HFFc6 (cell line): Measurements from ENCODE around the gene OCRL. TPM values are rescaled to one million over a fixed set of nuclear protein-coding genes. Genes with fewer than 3 reads are reported as not detected.
"Not testable (repeated sequence)": the region's sequence is repeated elsewhere in the genome, so short reads cannot be mapped to it uniquely, and the experiment has no call there.

Experiments
- DNase-seq: peaks from one replicate; pipeline ENCODE4 v3.0.0-alpha.2; 2018
- H3K27ac Mint-ChIP-seq: 2 replicates; pipeline ENCODE4 v1.8.0; 2020; ENCODE audit warnings: mild to moderate bottlenecking, mixed read lengths
- H3K27me3 Mint-ChIP-seq: 2 replicates; pipeline ENCODE4 v1.8.0; 2021; ENCODE audit warnings: mild to moderate bottlenecking, moderate library complexity, mixed read lengths; ENCODE audit not compliant: insufficient read depth
- H3K36me3 Mint-ChIP-seq: 2 replicates; pipeline ENCODE4 v1.8.0; 2021; ENCODE audit warnings: low read depth, mixed read lengths
- H3K4me1 Mint-ChIP-seq: 2 replicates; pipeline ENCODE4 v1.8.0; 2020; ENCODE audit warnings: low read depth, mixed read lengths
- H3K4me3 Mint-ChIP-seq: 2 replicates; pipeline ENCODE4 v1.8.0; 2020; ENCODE audit warnings: mild to moderate bottlenecking, moderate library complexity, mixed read lengths
- H3K9me3 Mint-ChIP-seq: 2 replicates; pipeline ENCODE4 v1.8.0; 2020; ENCODE audit warnings: mild to moderate bottlenecking, mixed read lengths
- CTCF ChIP-seq: fragments of 200-600 bp; sonication (generic); IDR thresholded peaks from 2 replicates; pipeline ENCODE4 v1.5.0; 2021; ENCODE audit warnings: antibody characterized with exemption, mild to moderate bottlenecking
- total RNA-seq, 6 experiments: library from RNA; stranded (reverse); fragmentation: NEBNext Ultra II Directional; extraction: Animal tissue kit (Norgen Biotek cat#: 25700); gene quantifications; 2 replicates in 1 of 6; 3 replicates in 5 of 6; pipeline ENCODE4 v1.2.3, GENCODE V29; 2021

OCRL gene
- total RNA-seq, 6 experiments from 2014 or later: 28.5 to 35.2 (median 30.5) TPM

GRCh38 chrX:129553619-129554288 lies 13.7 kb downstream of the OCRL start:
- H3K36me3 Mint-ChIP-seq: no peaks in the 10 kb centered on the region; the same call in 1 of the 2 replicates
- no peak for TF ChIP-seq CTCF
- no peaks in the 10 kb centered on the region for H3K9me3 Mint-ChIP-seq
- no peaks in the 10 kb centered on the region for H3K27me3 Mint-ChIP-seq
- H3K4me3 Mint-ChIP-seq: no peak overlapping the region
- no peaks in the 10 kb centered on the region for H3K4me1 Mint-ChIP-seq
- DNase-seq: no peak
- no peak overlapping the region for H3K27ac Mint-ChIP-seq

- peak; percentile 44 for TF ChIP-seq CTCF
- not testable (repeated sequence) for H3K27me3 Mint-ChIP-seq, DNase-seq, H3K9me3 Mint-ChIP-seq, H3K36me3 Mint-ChIP-seq, H3K27ac Mint-ChIP-seq, H3K4me1 Mint-ChIP-seq, H3K4me3 Mint-ChIP-seq
These were observed 14.8 kb downstream of the OCRL start for GRCh38 chrX:129554816-129555215.

GRCh38 chrX:129556806-129557315 lies 16.8 kb downstream of the OCRL start:
- Mint-ChIP-seq H3K4me3 (no peak overlapping the region), H3K27ac (no peak overlapping the region)
- no peak for TF ChIP-seq CTCF

GRCh38 chrX:129557844-129558480 lies 17.9 kb downstream of the OCRL start:
- no peaks in the 10 kb centered on the region for H3K27me3 Mint-ChIP-seq
- TF ChIP-seq CTCF: no peak
- H3K4me3 Mint-ChIP-seq: no peak overlapping the region
- H3K9me3 Mint-ChIP-seq: no peaks in the 10 kb centered on the region
- H3K4me1 Mint-ChIP-seq: no peaks in the 10 kb centered on the region
- H3K36me3 Mint-ChIP-seq: peaks cover 16% of the 10 kb centered on the region
- DNase-seq: no peak
- H3K27ac Mint-ChIP-seq: no peak overlapping the region; the same call in 1 of the 2 replicates

More at GRCh38 chrX:129556806-129557315, 16.8 kb downstream of the OCRL start:
- no peak for DNase-seq
- Mint-ChIP-seq H3K36me3 (peaks cover 6% of the 10 kb centered on the region), H3K9me3 (no peaks in the 10 kb centered on the region), H3K27me3 (no peaks in the 10 kb centered on the region), H3K4me1 (no peaks in the 10 kb centered on the region)

GRCh38 chrX:129559783-129560182 lies 19.7 kb downstream of the OCRL start:
- Mint-ChIP-seq H3K4me3 (no peak overlapping the region), H3K4me1 (no peaks in the 10 kb centered on the region), H3K27me3 (no peaks in the 10 kb centered on the region), H3K36me3 (peaks cover 20% of the 10 kb centered on the region), H3K27ac (no peak overlapping the region), H3K9me3 (no peaks in the 10 kb centered on the region)
- TF ChIP-seq CTCF: no peak
- no peak for DNase-seq
